Stimulated activated CD8-positive, alpha-beta memory T cell treated with anti-CD3 and anti-CD28 coated beads, Interleukin-2, amount 100 ng/mL, for 48 hours (primary cell): Measurements from ENCODE around the gene BRINP3.

Experiments used
- DNase-seq, 2 donors: peaks; one replicate each; pipeline ENCODE4 v3.0.0-alpha.2; 2020; ENCODE audit warnings: low read depth in 2 of 2

Gene BRINP3

GRCh38 chr1:190452272-190452848 is 25.3 kb downstream of the BRINP3 start:
- DNase-seq = no peak

GRCh38 chr1:190444464-190444863 is 33.2 kb downstream of the BRINP3 start:
- no peak for DNase-seq

GRCh38 chr1:190439447-190439846 is 38.2 kb downstream of the BRINP3 start:
- no peak for DNase-seq

DNA sequence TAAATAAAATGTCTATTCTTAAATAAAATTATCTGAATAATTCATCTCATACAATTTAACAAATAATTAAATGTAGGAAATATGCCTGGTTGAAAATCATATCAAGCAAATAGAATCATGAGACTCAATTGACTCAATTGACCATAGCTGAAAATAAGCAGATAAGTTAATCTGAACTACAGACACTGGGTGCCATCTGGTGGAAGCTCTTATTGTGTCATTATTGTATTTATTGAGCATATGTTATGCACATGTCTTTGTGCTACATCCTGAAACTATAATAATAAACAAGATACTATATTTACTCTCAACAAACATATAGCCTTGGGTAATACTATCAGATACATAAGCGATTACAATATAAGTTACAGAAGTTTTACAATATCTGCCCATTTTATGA is 41.0 kb downstream of the BRINP3 start:
- DNase-seq = no peak

DNA sequence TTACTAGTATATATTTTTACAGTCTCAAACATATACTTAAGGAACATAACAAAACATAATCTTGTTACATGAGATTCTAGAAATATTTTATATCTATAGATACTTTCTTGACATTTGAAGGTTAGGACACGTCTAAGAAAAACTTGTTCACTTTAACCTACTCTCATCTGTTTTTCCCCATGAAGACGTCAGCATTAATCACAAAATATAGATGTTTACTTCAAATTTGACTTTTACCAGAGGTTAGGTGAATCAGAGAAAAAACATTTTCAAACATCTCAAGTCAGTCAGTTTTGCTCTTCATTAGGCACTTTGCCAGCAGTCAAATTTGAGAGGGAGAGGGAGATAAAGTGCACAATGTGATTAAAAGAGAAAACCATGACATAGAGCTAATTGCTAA is 47.7 kb downstream of the BRINP3 start:
- no peak for DNase-seq

DNA sequence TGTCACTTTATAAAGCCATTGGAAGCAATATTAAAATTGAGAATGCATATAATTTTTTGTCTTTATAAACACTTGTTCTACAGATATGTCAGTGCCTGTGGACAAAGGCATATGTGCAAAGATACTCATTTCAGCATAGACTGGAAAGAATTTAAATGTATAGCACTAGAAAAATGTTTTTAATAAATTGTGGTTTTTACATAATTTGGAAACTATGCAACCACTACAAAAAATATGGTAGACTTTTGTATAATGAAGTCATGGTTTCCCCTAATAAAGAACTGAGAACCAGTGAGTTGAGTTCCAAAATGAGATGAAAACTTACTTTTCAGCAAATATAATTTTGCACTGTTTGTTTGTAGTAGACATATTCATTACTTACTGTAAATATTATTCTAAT is 48.5 kb downstream of the BRINP3 start:
- DNase-seq = no peak

GRCh38 chr1:190416239-190416638 is 61.4 kb downstream of the BRINP3 start:
- DNase-seq = no peak

GRCh38 chr1:190413142-190413541 is 64.5 kb downstream of the BRINP3 start:
- DNase-seq = no peak

DNA sequence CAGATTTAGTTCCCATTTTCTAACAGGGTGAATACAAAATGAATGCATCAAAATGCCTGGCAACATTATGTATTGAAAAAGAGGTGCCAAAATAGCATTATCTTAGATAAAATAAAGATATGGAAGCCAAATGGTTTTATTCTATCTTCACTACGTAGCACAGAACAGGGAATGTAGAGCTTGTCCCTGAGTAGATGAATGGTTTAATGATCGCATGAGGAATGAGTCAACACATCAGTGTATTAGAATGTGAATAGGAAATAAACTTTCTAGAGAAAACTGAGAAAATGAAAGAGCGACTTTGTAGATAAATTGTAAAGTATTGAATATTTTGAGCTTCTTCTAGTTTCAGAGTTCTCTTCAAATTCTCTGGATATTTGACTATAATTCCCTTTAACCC is 74.3 kb downstream of the BRINP3 start:
- DNase-seq = no peak

DNA sequence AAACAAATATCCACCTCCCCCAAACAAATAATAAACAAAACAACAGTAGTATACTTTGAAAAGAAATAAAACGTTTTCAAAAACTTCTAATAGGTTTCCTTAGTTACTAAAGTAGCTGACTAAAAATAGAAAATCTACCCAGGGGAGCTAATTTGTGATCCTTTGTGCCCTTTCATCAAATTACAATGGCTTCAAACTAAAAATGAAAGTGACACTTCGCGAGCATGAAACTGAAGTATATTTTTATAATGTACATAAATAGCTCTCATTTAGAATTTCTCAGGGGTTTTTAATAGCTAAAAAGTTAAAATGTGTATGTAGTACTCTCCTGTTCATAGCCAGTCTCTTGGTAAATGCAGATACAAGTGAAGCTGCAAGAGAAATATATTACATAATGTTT is 78.4 kb downstream of the BRINP3 start:
- DNase-seq = no peak

DNA sequence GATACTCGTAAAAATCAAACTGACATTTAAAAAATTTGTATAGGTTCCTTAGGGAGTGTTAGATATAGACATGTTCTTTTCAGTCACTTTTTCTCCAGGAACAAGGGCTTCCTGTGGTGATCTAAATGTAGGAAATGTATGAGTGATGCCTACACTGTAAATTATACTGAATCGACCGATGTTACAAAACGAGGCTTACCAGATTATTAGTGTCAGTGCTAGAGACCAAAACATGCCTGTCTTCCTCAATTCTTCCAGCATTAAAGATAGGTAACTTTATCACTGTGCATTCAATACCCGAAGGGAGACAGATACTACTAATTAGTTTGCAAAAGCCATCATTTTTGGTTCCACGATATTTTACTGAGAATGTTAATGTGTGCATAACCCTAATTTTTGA is 86.1 kb downstream of the BRINP3 start:
- DNase-seq = no peak

GRCh38 chr1:190377991-190378390 is 99.7 kb downstream of the BRINP3 start:
- DNase-seq = no peak

GRCh38 chr1:190377294-190377693 is 100.4 kb downstream of the BRINP3 start:
- DNase-seq = no peak

DNA sequence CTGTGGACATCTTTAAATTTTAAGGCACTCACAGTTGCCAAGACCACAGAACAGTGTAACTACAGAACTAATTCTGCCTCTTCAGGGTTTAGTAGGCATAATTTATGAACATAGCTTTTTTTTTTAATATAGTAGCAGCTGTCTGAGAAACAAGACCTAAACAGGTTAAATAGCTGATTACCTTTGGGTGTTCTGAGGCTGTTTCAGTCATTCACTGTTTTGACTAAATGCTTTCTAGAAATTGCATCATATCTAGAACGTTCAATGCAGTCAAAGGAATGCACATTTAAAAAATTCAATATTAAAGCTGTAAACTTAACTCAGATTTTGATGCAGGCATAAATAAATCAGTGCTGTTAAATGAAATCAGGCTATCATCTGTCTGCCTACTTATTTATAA is 101.6 kb downstream of the BRINP3 start:
- DNase-seq = no peak

GRCh38 chr1:190373705-190374336 is 103.8 kb downstream of the BRINP3 start:
- no peak for DNase-seq

GRCh38 chr1:190367200-190367599 is 110.5 kb downstream of the BRINP3 start:
- no peak for DNase-seq

DNA sequence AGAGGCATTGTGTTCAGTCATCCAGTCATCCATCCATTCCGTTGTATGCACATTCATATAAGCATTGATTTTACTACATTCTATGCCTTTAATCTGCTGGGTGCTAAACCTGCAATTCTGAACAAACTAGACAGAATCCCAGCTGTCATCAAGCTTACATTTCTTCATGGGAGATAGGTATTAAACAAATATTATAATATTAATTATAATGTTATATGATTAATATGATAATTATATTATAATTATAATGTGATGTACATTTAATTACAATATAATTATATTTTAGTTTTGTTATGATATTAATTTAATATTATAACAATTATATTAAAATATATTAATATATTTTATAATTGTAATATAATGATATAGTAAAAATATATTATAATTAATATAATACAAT is 112.4 kb downstream of the BRINP3 start:
- no peak for DNase-seq

DNA sequence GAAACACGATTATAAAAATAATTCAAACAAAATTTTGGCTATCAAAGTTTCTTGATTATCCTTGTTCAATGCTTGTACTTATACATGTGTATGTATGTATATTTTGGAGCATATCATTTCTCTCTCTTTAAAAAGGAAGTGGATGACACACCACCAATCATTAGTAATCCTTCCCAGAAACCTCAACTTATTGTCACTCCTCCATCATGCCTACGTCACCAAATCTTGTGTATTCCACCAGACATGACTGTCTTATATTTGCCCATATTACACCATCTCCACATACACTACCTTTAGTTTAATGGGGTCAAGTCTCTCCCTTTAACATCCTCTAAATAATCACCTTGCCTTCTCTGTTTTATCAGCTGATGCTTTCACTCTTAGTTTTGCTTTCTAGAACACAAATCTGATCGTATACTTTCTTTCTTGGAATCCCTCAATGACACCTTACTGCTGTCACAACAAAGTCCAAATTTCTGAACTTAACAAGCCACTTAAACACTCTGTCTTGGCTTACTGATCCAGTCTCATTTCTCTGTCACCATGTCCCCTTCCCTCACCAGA is 124.0 kb downstream of the BRINP3 start:
- no peak for DNase-seq

DNA sequence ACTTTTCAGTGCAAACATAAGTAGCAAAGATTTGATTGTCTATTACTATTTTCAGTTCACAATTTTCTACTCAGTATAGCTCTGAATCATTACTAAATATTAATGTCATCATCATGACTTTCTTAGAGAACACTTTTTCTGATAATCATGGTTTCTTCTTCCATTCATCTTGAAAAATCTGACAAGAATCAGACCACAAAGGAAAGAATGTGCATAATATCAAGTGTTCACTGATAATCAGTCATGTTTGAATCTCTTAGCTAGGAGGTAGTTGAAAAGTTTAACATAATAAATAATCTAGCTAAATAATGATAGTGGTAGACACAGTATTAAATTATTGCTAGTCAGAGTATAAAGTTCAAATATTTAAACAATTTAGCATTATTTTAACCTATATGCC is 133.2 kb downstream of the BRINP3 start:
- DNase-seq = no peak

GRCh38 chr1:190338829-190339228 is 138.8 kb downstream of the BRINP3 start:
- no peak for DNase-seq

DNA sequence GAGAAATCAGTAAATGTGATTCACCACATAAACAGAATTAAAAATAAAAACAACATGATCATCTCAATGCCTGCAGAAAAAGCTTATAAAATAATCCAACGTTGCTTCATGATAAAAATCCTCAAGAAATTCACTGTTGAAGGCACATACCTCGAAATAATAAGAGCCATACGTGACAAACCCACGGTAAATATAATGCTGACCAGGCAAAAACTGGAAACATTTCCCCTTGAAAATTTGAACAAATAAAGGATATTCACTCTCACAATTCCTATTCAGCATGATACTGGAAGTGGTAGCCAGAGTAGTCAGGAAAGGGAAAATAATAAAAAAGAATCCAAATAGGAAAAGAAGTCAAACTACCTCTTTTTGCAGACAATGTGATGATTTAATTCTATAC is 148.8 kb downstream of the BRINP3 start:
- DNase-seq = no peak

- no peak for DNase-seq
These were observed 149.3 kb downstream of the BRINP3 start for GRCh38 chr1:190328361-190328760.

- no peak for DNase-seq
These were observed 150.4 kb downstream of the BRINP3 start for GRCh38 chr1:190327271-190327670.

DNA sequence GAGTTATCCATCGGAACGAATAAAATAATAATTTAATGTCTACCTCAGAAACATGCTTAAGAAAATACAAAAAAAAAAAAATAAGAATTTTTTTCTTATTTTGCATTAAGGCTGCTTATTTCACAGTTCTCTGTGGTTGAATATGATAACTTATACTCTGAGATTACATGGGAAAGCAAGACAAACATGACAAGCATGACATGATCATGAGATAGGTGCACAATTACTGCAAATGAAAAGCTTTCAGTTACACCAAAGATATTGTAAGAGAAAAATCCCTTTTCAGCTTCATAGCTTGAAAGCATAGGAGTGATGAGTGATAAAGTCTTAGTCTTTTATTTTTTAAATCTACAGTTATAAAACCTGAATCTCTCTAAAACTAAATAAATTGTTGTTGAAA is 154.1 kb downstream of the BRINP3 start:
- DNase-seq = no peak
